ENCODE measurements around the gene IQCF5. TPM values are rescaled to one million over a fixed set of nuclear protein-coding genes. Genes with fewer than 3 reads are reported as not detected.
"Not testable (repeated sequence)": the region's sequence is repeated elsewhere in the genome, so short reads cannot be mapped to it uniquely, and the experiment has no call there.

IQCF5 gene
- total RNA-seq, 1 donor from 2014 or later: not detected

GRCh38 chr3:51862886-51863285, 12.5 kb downstream of the IQCF5 start:
- H3K36me3 Mint-ChIP-seq (ENCODE audit: low read depth): no peaks in the 10 kb centered on the region
- intact Hi-C loops (cut with micrococcal nuclease): no loop called here

GRCh38 chr3:51860703-51861665, 14.4 kb downstream of the IQCF5 start, which contains the start of gene IQCF2:
Gene IQCF2, plus strand, starts transcription at chr3:51861615. Its CDS starts 52 bp downstream, at chr3:51861667.
- H3K27ac Mint-ChIP-seq: no peak within 1 kb of the TSS
- no peak for TF ChIP-seq CTCF (IDR thresholded peaks at IDR 0.05)
- no peak within 1 kb of the TSS for H3K4me3 Mint-ChIP-seq
- no peak for ATAC-seq (ENCODE audit: low read depth)
- ChIA-PET CTCF (no interaction called here), POLR2A (no interaction called here)
- intact Hi-C loops (cut with micrococcal nuclease): no loop called here
- H3K36me3 Mint-ChIP-seq (ENCODE audit: low read depth): no peaks in the 10 kb centered on the region
- peaks cover 6% of the 10 kb centered on the region for H3K4me1 Mint-ChIP-seq
- no peak for DNase-seq
- peaks cover 8% of the 10 kb centered on the region for H3K27me3 Mint-ChIP-seq
- no peaks in the 10 kb centered on the region for H3K9me3 Mint-ChIP-seq

More at GRCh38 chr3:51862886-51863285, 12.5 kb downstream of the IQCF5 start:
- CTCF ChIA-PET: no interaction called here
- Mint-ChIP-seq H3K27me3 (peaks cover 11% of the 10 kb centered on the region), H3K4me3 (no peak overlapping the region), H3K9me3 (no peaks in the 10 kb centered on the region), H3K4me1 (peaks cover 6% of the 10 kb centered on the region), H3K27ac (no peak overlapping the region)
- TF ChIP-seq CTCF (IDR thresholded peaks at IDR 0.05): no peak
- POLR2A ChIA-PET: no interaction called here
- ATAC-seq (ENCODE audit: low read depth) (no peak), DNase-seq (no peak)

GRCh38 chr3:51855411-51855810, 20.0 kb downstream of the IQCF5 start:
- H3K4me1 Mint-ChIP-seq, CTCF ChIA-PET: not testable (repeated sequence)
- peaks cover 12% of the 10 kb centered on the region for H3K27me3 Mint-ChIP-seq

GRCh38 chr3:51845129-51845528, 30.3 kb downstream of the IQCF5 start:
- POLR2A ChIA-PET: no interaction called here
- no peak for DNase-seq
- ATAC-seq (ENCODE audit: low read depth): no peak
- peaks cover 10% of the 10 kb centered on the region for H3K9me3 Mint-ChIP-seq
- intact Hi-C loops (cut with micrococcal nuclease): no loop called here
- H3K4me1 Mint-ChIP-seq: no peaks in the 10 kb centered on the region
- H3K4me3 Mint-ChIP-seq: no peak overlapping the region
- TF ChIP-seq CTCF (IDR thresholded peaks at IDR 0.05): no peak
- no peak overlapping the region for H3K27ac Mint-ChIP-seq
- H3K27me3 Mint-ChIP-seq: peaks cover 40% of the 10 kb centered on the region
- CTCF ChIA-PET: no interaction called here
- no peaks in the 10 kb centered on the region for H3K36me3 Mint-ChIP-seq (ENCODE audit: low read depth)

More at GRCh38 chr3:51855411-51855810, 20.0 kb downstream of the IQCF5 start:
- intact Hi-C loops (cut with micrococcal nuclease); H3K9me3 Mint-ChIP-seq; ATAC-seq (ENCODE audit: low read depth); H3K4me3 Mint-ChIP-seq; H3K27ac Mint-ChIP-seq; DNase-seq; H3K36me3 Mint-ChIP-seq (ENCODE audit: low read depth); POLR2A ChIA-PET: not testable (repeated sequence)

GRCh38 chr3:51836606-51837005, 38.8 kb downstream of the IQCF5 start:
- H3K9me3 Mint-ChIP-seq: no peaks in the 10 kb centered on the region
- POLR2A ChIA-PET: no interaction called here
- ATAC-seq (ENCODE audit: low read depth): no peak
- peaks cover 18% of the 10 kb centered on the region for H3K27me3 Mint-ChIP-seq
- H3K4me1 Mint-ChIP-seq: no peaks in the 10 kb centered on the region
- no peak overlapping the region for H3K4me3 Mint-ChIP-seq
- no peak overlapping the region for H3K27ac Mint-ChIP-seq
- H3K36me3 Mint-ChIP-seq (ENCODE audit: low read depth): no peaks in the 10 kb centered on the region
- intact Hi-C loops (cut with micrococcal nuclease): no loop called here
- no peak for DNase-seq
- CTCF ChIA-PET: no interaction called here
- TF ChIP-seq CTCF (IDR thresholded peaks at IDR 0.05): no peak

Measured in activated B cell treated with CpG ODN at 0.5 μM for 24 hours (primary cell).